SK-N-MC (cell line): ENCODE measurements around the gene DOCK1.

Source experiments
- DNase-seq: peaks from one replicate; pipeline ENCODE4 v3.0.0-alpha.2; 2011; ENCODE audit warnings: low read depth, low spot score
- H3K27ac ChIP-seq: fragments of 200-600 bp; sonication (generic); 2 replicates; pipeline ENCODE4 v1.5.1; 2016; ENCODE audit warnings: mixed run types
- H3K36me3 ChIP-seq: fragments of 200-600 bp; sonication (generic); 2 replicates; pipeline ENCODE4 v1.6.1; 2017; ENCODE audit warnings: antibody characterized with exemption, low read length, mixed read lengths; ENCODE audit not compliant: insufficient read depth
- H3K4me3 ChIP-seq: fragments of 200-600 bp; sonication (generic); 2 replicates; pipeline ENCODE4 v1.5.1; 2016
- H3K9ac ChIP-seq: fragments of 200-600 bp; sonication (generic); 2 replicates; pipeline ENCODE4 v1.8.0; 2017; ENCODE audit warnings: mixed run types, mixed read lengths; ENCODE audit not compliant: insufficient read length
- H3K9me3 ChIP-seq: fragments of 200-600 bp; sonication (generic); 2 replicates; pipeline ENCODE4 v1.6.1; 2017; ENCODE audit warnings: low read depth, mild to moderate bottlenecking, antibody characterized with exemption, low read length, moderate library complexity, mixed read lengths
- EZH2 ChIP-seq: fragments of 200-600 bp; sonication (generic); IDR thresholded peaks from one replicate; pipeline ENCODE4 v1.6.1; 2017; ENCODE audit warnings: antibody characterized with exemption
- FOXP2 ChIP-seq: optimal IDR thresholded peaks from 2 replicates; pipeline ENCODE3; 2011; ENCODE audit warnings: mild to moderate bottlenecking, moderate library complexity; ENCODE audit not compliant: insufficient read depth; ENCODE audit errors: extremely low read length, control extremely low read depth
- POLR2AphosphoS5 ChIP-seq: IDR thresholded peaks from 2 replicates; pipeline ENCODE4 v1.6.1; 2012; ENCODE audit warnings: mild to moderate bottlenecking, low read depth, low read length, borderline replicate concordance

DOCK1 gene

GRCh38 chr10:127190427-127190826, 285.2 kb downstream of the DOCK1 start:
- DNase-seq: no peak
- no peak overlapping the region for H3K9ac ChIP-seq
- H3K9me3 ChIP-seq: no peaks in the 10 kb centered on the region
- H3K4me3 ChIP-seq: no peak overlapping the region
- H3K36me3 ChIP-seq: no peaks in the 10 kb centered on the region
- H3K27ac ChIP-seq: no peak overlapping the region
- TF ChIP-seq FOXP2 (no peak), POLR2AphosphoS5 (no peak), EZH2 (no peak)

GRCh38 chr10:127193125-127193524, 287.9 kb downstream of the DOCK1 start:
- TF ChIP-seq POLR2AphosphoS5 (no peak), FOXP2 (no peak), EZH2 (no peak)
- no peak overlapping the region for H3K4me3 ChIP-seq
- H3K27ac ChIP-seq: no peak overlapping the region
- no peak for DNase-seq
- H3K9me3 ChIP-seq: no peaks in the 10 kb centered on the region
- H3K36me3 ChIP-seq: no peaks in the 10 kb centered on the region
- H3K9ac ChIP-seq: no peak overlapping the region

GRCh38 chr10:127194111-127194510, 288.9 kb downstream of the DOCK1 start:
- Histone ChIP-seq H3K4me3 (no peak overlapping the region), H3K9ac (no peak overlapping the region), H3K36me3 (no peaks in the 10 kb centered on the region), H3K9me3 (no peaks in the 10 kb centered on the region), H3K27ac (no peak overlapping the region)
- no peak for DNase-seq
- TF ChIP-seq FOXP2 (no peak), POLR2AphosphoS5 (no peak), EZH2 (no peak)

- Histone ChIP-seq H3K9ac (no peak overlapping the region), H3K36me3 (no peaks in the 10 kb centered on the region)
- TF ChIP-seq POLR2AphosphoS5: no peak
- no peak for TF ChIP-seq EZH2
- no peak for TF ChIP-seq FOXP2
Observed at GRCh38 chr10:127194599-127194998, 289.4 kb downstream of the DOCK1 start.

GRCh38 chr10:127195041-127195506, 289.8 kb downstream of the DOCK1 start:
- Histone ChIP-seq H3K36me3 (no peaks in the 10 kb centered on the region), H3K4me3 (no peak overlapping the region), H3K27ac (no peak overlapping the region), H3K9ac (no peak overlapping the region), H3K9me3 (no peaks in the 10 kb centered on the region)
- no peak for DNase-seq
- no peak for TF ChIP-seq FOXP2

More at GRCh38 chr10:127194599-127194998, 289.4 kb downstream of the DOCK1 start:
- DNase-seq: no peak
- no peak overlapping the region for H3K27ac ChIP-seq
- no peak overlapping the region for H3K4me3 ChIP-seq
- H3K9me3 ChIP-seq: no peaks in the 10 kb centered on the region

GRCh38 chr10:127195571-127196281, 290.5 kb downstream of the DOCK1 start:
- Histone ChIP-seq H3K9me3 (no peaks in the 10 kb centered on the region), H3K9ac (no peak overlapping the region), H3K36me3 (no peaks in the 10 kb centered on the region), H3K4me3 (no peak overlapping the region), H3K27ac (no peak overlapping the region)
- TF ChIP-seq EZH2: no peak
- no peak for TF ChIP-seq POLR2AphosphoS5
- TF ChIP-seq FOXP2: no peak
- DNase-seq: no peak

GRCh38 chr10:127196282-127197153, 291.3 kb downstream of the DOCK1 start, which contains the start of gene INSYN2A:
TSS of gene INSYN2A (minus strand) at chr10:127196591. CDS start at chr10:127176395, 20,196 bp downstream.
- H3K4me3 ChIP-seq: no peak within 1 kb of the TSS
- H3K9me3 ChIP-seq: no peaks in the 10 kb centered on the region
- TF ChIP-seq EZH2 (no peak), POLR2AphosphoS5 (no peak), FOXP2 (no peak)
- H3K9ac ChIP-seq: no peak within 1 kb of the TSS
- no peak within 1 kb of the TSS for H3K27ac ChIP-seq
- DNase-seq: no peak
- no peaks in the 10 kb centered on the region for H3K36me3 ChIP-seq

- H3K9ac ChIP-seq: no peak overlapping the region
- TF ChIP-seq EZH2 (no peak), FOXP2 (no peak), POLR2AphosphoS5 (no peak)
- DNase-seq: no peak
- H3K9me3 ChIP-seq: no peaks in the 10 kb centered on the region
- H3K27ac ChIP-seq: no peak overlapping the region
- H3K4me3 ChIP-seq: no peak overlapping the region
- H3K36me3 ChIP-seq: no peaks in the 10 kb centered on the region
Observed at GRCh38 chr10:127197154-127197432, 291.9 kb downstream of the DOCK1 start.

GRCh38 chr10:127198307-127198706, 293.1 kb downstream of the DOCK1 start:
- Histone ChIP-seq H3K36me3 (no peaks in the 10 kb centered on the region), H3K27ac (no peak overlapping the region), H3K9me3 (no peaks in the 10 kb centered on the region), H3K9ac (no peak overlapping the region), H3K4me3 (no peak overlapping the region)
- DNase-seq: no peak
- TF ChIP-seq FOXP2 (no peak), EZH2 (no peak), POLR2AphosphoS5 (no peak)
